Upper lobe of right lung (tissue), 1 donor: ENCODE measurements around the gene TMEM132A. TPM values are rescaled to one million over a fixed set of nuclear protein-coding genes. Genes with fewer than 3 reads are reported as not detected.

ENCODE experiments used
- ATAC-seq: fragments of 200-7000 bp; cut with Tn5 transposase; one replicate; pipeline ENCODE4 v1.9.1; 2020; ENCODE audit warnings: mild to moderate bottlenecking, moderate library complexity
- DNase-seq: peaks from one replicate; pipeline ENCODE4 v3.0.0-alpha.2; 2020
- H3K27ac ChIP-seq: fragments of 200-600 bp; one replicate; pipeline ENCODE4 v1.8.0; 2022
- H3K27me3 ChIP-seq: fragments of 200-600 bp; one replicate; pipeline ENCODE4 v1.8.0; 2022; ENCODE audit warnings: mild to moderate bottlenecking
- H3K36me3 ChIP-seq: fragments of 200-600 bp; one replicate; pipeline ENCODE4 v1.8.0; 2022
- H3K4me1 ChIP-seq: fragments of 200-600 bp; one replicate; pipeline ENCODE4 v1.8.0; 2022
- H3K4me3 ChIP-seq: fragments of 200-600 bp; one replicate; pipeline ENCODE4 v1.8.0; 2022; ENCODE audit warnings: mild to moderate bottlenecking
- H3K9me3 ChIP-seq: fragments of 200-600 bp; one replicate; pipeline ENCODE4 v1.8.0; 2022
- intact Hi-C: fragments of 100-400 bp; cut with DNase I; formaldehyde crosslinking; loops from one replicate; pipeline ENCODE4 v1.11.0; 2022
- total RNA-seq: library from RNA; stranded (reverse); fragmentation: NEBNext Ultra II Directional; extraction: Animal tissue kit (Norgen Biotek cat#: 25700); gene quantifications from one replicate; pipeline ENCODE4 v1.2.1, GENCODE V29; 2021
- TF ChIP-seq, protein P1 (sequence below): fragments of 200-600 bp; IDR thresholded peaks from one replicate; pipeline ENCODE4 v1.8.0; 2022; ENCODE audit warnings: antibody characterized with exemption
- donor health status: DM: no; HTN: yes; CAD: no; lungs with severe emphysema.

TMEM132A gene
- total RNA-seq, 1 donor from 2014 or later, result 18.4 TPM

GRCh38 chr11:60919956-60920355 is 4.3 kb upstream of the TMEM132A start:
- Histone ChIP-seq H3K4me3 (no peak overlapping the region), H3K4me1 (peaks cover 43% of the 10 kb centered on the region), H3K27ac (no peak overlapping the region), H3K36me3 (peaks cover 38% of the 10 kb centered on the region), H3K9me3 (no peaks in the 10 kb centered on the region), H3K27me3 (peaks cover 4% of the 10 kb centered on the region)
- TF ChIP-seq, protein P1, sequence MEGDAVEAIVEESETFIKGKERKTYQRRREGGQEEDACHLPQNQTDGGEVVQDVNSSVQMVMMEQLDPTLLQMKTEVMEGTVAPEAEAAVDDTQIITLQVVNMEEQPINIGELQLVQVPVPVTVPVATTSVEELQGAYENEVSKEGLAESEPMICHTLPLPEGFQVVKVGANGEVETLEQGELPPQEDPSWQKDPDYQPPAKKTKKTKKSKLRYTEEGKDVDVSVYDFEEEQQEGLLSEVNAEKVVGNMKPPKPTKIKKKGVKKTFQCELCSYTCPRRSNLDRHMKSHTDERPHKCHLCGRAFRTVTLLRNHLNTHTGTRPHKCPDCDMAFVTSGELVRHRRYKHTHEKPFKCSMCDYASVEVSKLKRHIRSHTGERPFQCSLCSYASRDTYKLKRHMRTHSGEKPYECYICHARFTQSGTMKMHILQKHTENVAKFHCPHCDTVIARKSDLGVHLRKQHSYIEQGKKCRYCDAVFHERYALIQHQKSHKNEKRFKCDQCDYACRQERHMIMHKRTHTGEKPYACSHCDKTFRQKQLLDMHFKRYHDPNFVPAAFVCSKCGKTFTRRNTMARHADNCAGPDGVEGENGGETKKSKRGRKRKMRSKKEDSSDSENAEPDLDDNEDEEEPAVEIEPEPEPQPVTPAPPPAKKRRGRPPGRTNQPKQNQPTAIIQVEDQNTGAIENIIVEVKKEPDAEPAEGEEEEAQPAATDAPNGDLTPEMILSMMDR, result no peak
- ATAC-seq, result no peak
- no peak for DNase-seq
- intact Hi-C loops, result no loop called here

DNA sequence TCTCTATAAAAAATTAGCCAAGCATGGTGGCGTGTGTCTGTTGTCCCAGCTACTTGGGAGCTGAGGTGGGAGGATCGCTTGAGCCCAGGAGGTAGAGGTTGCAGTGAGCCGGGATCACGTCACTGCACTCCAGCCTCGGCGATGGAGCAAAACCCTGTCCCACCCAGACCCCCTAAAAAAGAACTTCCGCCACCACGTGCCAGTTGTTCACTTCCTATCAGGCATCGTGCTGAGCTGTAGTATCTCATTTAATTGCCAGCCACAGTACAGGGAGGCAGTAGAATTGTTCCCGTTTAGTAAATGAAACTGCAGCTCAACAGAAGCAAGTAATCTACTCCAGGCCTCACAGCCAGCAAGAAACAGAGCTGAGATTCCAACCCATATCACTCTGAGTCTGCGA is 3.0 kb upstream of the TMEM132A start:
- no peak overlapping the region for H3K4me3 ChIP-seq
- TF ChIP-seq, protein P1, result no peak
- peaks cover 9% of the 10 kb centered on the region for H3K27me3 ChIP-seq
- H3K27ac ChIP-seq, result no peak overlapping the region
- H3K36me3 ChIP-seq, result peaks cover 38% of the 10 kb centered on the region
- intact Hi-C loops, result no loop called here
- no peaks in the 10 kb centered on the region for H3K9me3 ChIP-seq
- ATAC-seq (no peak), DNase-seq (no peak)
- H3K4me1 ChIP-seq, result peaks cover 35% of the 10 kb centered on the region

GRCh38 chr11:60921777-60922335 is 2.4 kb upstream of the TMEM132A start:
- Histone ChIP-seq H3K36me3 (peaks cover 38% of the 10 kb centered on the region), H3K4me3 (no peak overlapping the region), H3K27me3 (peaks cover 9% of the 10 kb centered on the region), H3K9me3 (no peaks in the 10 kb centered on the region), H3K27ac (no peak overlapping the region), H3K4me1 (peaks cover 30% of the 10 kb centered on the region)
- TF ChIP-seq, protein P1, result no peak
- DNase-seq (no peak), ATAC-seq (no peak)
- intact Hi-C loops, result no loop called here

GRCh38 chr11:60922906-60923305 is 1.4 kb upstream of the TMEM132A start:
- peaks cover 9% of the 10 kb centered on the region for H3K27me3 ChIP-seq
- intact Hi-C loops, result no loop called here
- TF ChIP-seq, protein P1, result no peak
- peaks cover 30% of the 10 kb centered on the region for H3K4me1 ChIP-seq
- DNase-seq (no peak), ATAC-seq (no peak)
- H3K4me3 ChIP-seq, result no peak overlapping the region
- no peaks in the 10 kb centered on the region for H3K9me3 ChIP-seq
- H3K36me3 ChIP-seq, result peaks cover 38% of the 10 kb centered on the region
- H3K27ac ChIP-seq, result no peak overlapping the region

- no peaks in the 10 kb centered on the region for H3K9me3 ChIP-seq
- no peak overlapping the region for H3K4me3 ChIP-seq
- intact Hi-C loops, result no loop called here
- no peak for DNase-seq
- H3K27ac ChIP-seq, result no peak overlapping the region
- peaks cover 30% of the 10 kb centered on the region for H3K4me1 ChIP-seq
- TF ChIP-seq, protein P1, result no peak
- no peak for ATAC-seq
- H3K36me3 ChIP-seq, result peaks cover 38% of the 10 kb centered on the region
- peaks cover 9% of the 10 kb centered on the region for H3K27me3 ChIP-seq
Observed at GRCh38 chr11:60923326-60923725, 934 bp upstream of the TMEM132A start.

- Histone ChIP-seq H3K9me3 (no peaks in the 10 kb centered on the region), H3K36me3 (peaks cover 38% of the 10 kb centered on the region), H3K27ac (no peak overlapping the region), H3K27me3 (peaks cover 9% of the 10 kb centered on the region), H3K4me1 (peaks cover 27% of the 10 kb centered on the region), H3K4me3 (peak overlapping the region; percentile 61)
- TF ChIP-seq, protein P1, result no peak
- peak; percentile 2 for ATAC-seq
- DNase-seq, result no peak
- intact Hi-C loops, result no loop called here
Observed at GRCh38 chr11:60923800-60924109, 505 bp upstream of the TMEM132A start.
